OCI-LY7 (cell line): ENCODE measurements around the gene DUSP9. TPM values are rescaled to one million over a fixed set of nuclear protein-coding genes. Genes with fewer than 3 reads are reported as not detected.

Source experiments
- BruUV-seq: library from RNA; stranded (reverse); fragments of 400-500 nt; replicated peaks from 2 replicates; lab custom pipeline; 2021; lab: Mats Ljungman, UMichigan
- CTCF ChIA-PET: fragments of 300-600 bp; sonication (Branson Sonifier 250); formaldehyde crosslinking; loops from one replicate; lab custom pipeline; 2022; ENCODE audit warnings: antibody characterized with exemption; ENCODE audit not compliant: unreplicated experiment; lab: Charles Lee
- POLR2A ChIA-PET: fragments of 300-600 bp; sonication (Branson Sonifier 250); formaldehyde crosslinking; loops from one replicate; lab custom pipeline; 2022; ENCODE audit warnings: antibody characterized with exemption; lab: Charles Lee
- DNase-seq: peaks from one replicate; pipeline ENCODE4 v3.0.0-alpha.2; 2015; ENCODE audit warnings: low spot score
- H2AFZ ChIP-seq: fragments of 200-600 bp; sonication (generic), shearing (Covaris generic); 2 replicates; pipeline ENCODE4 v1.6.1; 2014; ENCODE audit warnings: mild to moderate bottlenecking, antibody characterized with exemption, low read length, moderate library complexity
- H3K27ac ChIP-seq: fragments of 200-600 bp; sonication (generic); 2 replicates; pipeline ENCODE4 v1.5.1; 2014; ENCODE audit warnings: mixed run types, low read depth, mild to moderate bottlenecking, moderate library complexity, low read length, inconsistent platforms; ENCODE audit not compliant: poor library complexity, severe bottlenecking
- H3K36me3 ChIP-seq: fragments of 200-600 bp; sonication (generic); 2 replicates; pipeline ENCODE4 v1.6.1; 2014; ENCODE audit warnings: mild to moderate bottlenecking, antibody characterized with exemption, low read length, moderate library complexity, mixed read lengths; ENCODE audit not compliant: insufficient read depth
- H3K4me1 ChIP-seq: fragments of 200-600 bp; sonication (generic); 2 replicates; pipeline ENCODE4 v1.5.1; 2014; ENCODE audit warnings: mild to moderate bottlenecking, low read length; ENCODE audit not compliant: insufficient read depth, poor library complexity, severe bottlenecking
- H3K4me2 ChIP-seq: fragments of 200-600 bp; sonication (generic); 2 replicates; pipeline ENCODE4 v1.6.1; 2014; ENCODE audit warnings: mild to moderate bottlenecking, low read length
- H3K4me3 ChIP-seq: fragments of 200-600 bp; sonication (generic); 2 replicates; pipeline ENCODE4 v1.5.1; 2014; ENCODE audit warnings: mild to moderate bottlenecking, low read depth, low read length; ENCODE audit not compliant: poor library complexity, severe bottlenecking
- H3K79me2 ChIP-seq: fragments of 200-600 bp; sonication (generic); 2 replicates; pipeline ENCODE4 v1.6.1; 2016; ENCODE audit warnings: low read depth, mild to moderate bottlenecking, low read length, moderate library complexity, mixed read lengths; ENCODE audit not compliant: insufficient read depth
- H3K9me2 ChIP-seq: fragments of 200-600 bp; sonication (generic); 2 replicates; pipeline ENCODE4 v1.6.1; 2016; ENCODE audit warnings: mild to moderate bottlenecking, low read length, mixed read lengths; ENCODE audit not compliant: insufficient read depth
- H3K9me3 ChIP-seq: fragments of 200-600 bp; sonication (generic); 2 replicates; pipeline ENCODE4 v1.6.1; 2014; ENCODE audit warnings: mild to moderate bottlenecking, mixed run types, low read length, mixed read lengths
- H4K20me1 ChIP-seq: fragments of 200-600 bp; sonication (generic); 2 replicates; pipeline ENCODE4 v1.6.1; 2014; ENCODE audit warnings: mild to moderate bottlenecking, antibody characterized with exemption, low read length, moderate library complexity, mixed read lengths; ENCODE audit not compliant: insufficient read depth
- CTCF ChIP-seq: fragments of 200-600 bp; sonication (generic); conservative IDR thresholded peaks from 2 replicates; pipeline ENCODE4 v1.5.1; 2014; ENCODE audit warnings: mild to moderate bottlenecking, antibody characterized with exemption, low read length, moderate library complexity, mixed read lengths
- EZH2phosphoT487 ChIP-seq: fragments of 200-600 bp; sonication (generic); IDR thresholded peaks from 2 replicates; pipeline ENCODE4 v1.6.1; 2018; ENCODE audit warnings: low read depth, borderline replicate concordance, mild to moderate bottlenecking, mixed run types, antibody characterized with exemption, low read length, moderate library complexity, mixed read lengths
- intact Hi-C: fragments of 100-400 bp; cut with micrococcal nuclease; formaldehyde crosslinking; loops from one replicate; pipeline ENCODE4 v1.10.0; 2022; ENCODE audit not compliant: unreplicated experiment
- total RNA-seq, 2 experiments: library from RNA; depleted of rRNA in 1 of 2; stranded (reverse); fragments of >200 nt in 1 of 2; shearing (Covaris generic) in 1 of 2; gene quantifications; 2 replicates each; pipeline ENCODE4 v1.2.3, GENCODE V29; 2014 to 2022

The DUSP9 gene
- total RNA-seq, 2 experiments from 2014 or later = not detected

- CTCF ChIA-PET = no interaction called here
- intact Hi-C loops = loop anchor here (1.0 kb wide), 1 partner anchor 131 kb away; no protein-coding TSS in a partner anchor
Observed at GRCh38 chrX:153669901-153670731, 23.1 kb downstream of the DUSP9 start.

GRCh38 chrX:153670748-153671588 is 24.0 kb downstream of the DUSP9 start:
- H3K4me1 ChIP-seq = no peaks in the 10 kb centered on the region
- no peaks in the 10 kb centered on the region for H3K9me2 ChIP-seq
- no peaks in the 10 kb centered on the region for H3K79me2 ChIP-seq
- H2AFZ ChIP-seq = no peak overlapping the region
- ChIA-PET CTCF (no interaction called here), POLR2A (no interaction called here)
- H3K4me3 ChIP-seq = no peak overlapping the region
- no peaks in the 10 kb centered on the region for H3K36me3 ChIP-seq
- TF ChIP-seq EZH2phosphoT487 (no peak), CTCF (no peak)
- no TSS peak for BruUV-seq
- DNase-seq = no peak
- no peaks in the 10 kb centered on the region for H3K9me3 ChIP-seq
- H3K27ac ChIP-seq = no peak overlapping the region
- H4K20me1 ChIP-seq = no peaks in the 10 kb centered on the region
- H3K4me2 ChIP-seq = no peak overlapping the region
- intact Hi-C loops = no loop called here

More at GRCh38 chrX:153669901-153670731, 23.1 kb downstream of the DUSP9 start:
- no peak overlapping the region for H3K27ac ChIP-seq
- no peak overlapping the region for H2AFZ ChIP-seq
- H3K36me3 ChIP-seq = no peaks in the 10 kb centered on the region
- no peaks in the 10 kb centered on the region for H3K4me1 ChIP-seq
- BruUV-seq = no TSS peak
- H3K4me3 ChIP-seq = no peak overlapping the region
- H3K79me2 ChIP-seq = no peaks in the 10 kb centered on the region
- no peak overlapping the region for H3K4me2 ChIP-seq
- POLR2A ChIA-PET = no interaction called here
- DNase-seq = no peak
- H4K20me1 ChIP-seq = no peaks in the 10 kb centered on the region
- H3K9me2 ChIP-seq = no peaks in the 10 kb centered on the region
- H3K9me3 ChIP-seq = no peaks in the 10 kb centered on the region
- TF ChIP-seq CTCF = no peak
- TF ChIP-seq EZH2phosphoT487 = no peak
